CD4-positive, alpha-beta memory T cell (primary cell): ENCODE data around the gene COL28A1. TPM values are rescaled to one million over a fixed set of nuclear protein-coding genes. Genes with fewer than 3 reads are reported as not detected.

Experiments used
- CTCF ChIA-PET: fragments of 350-600 bp; sonication (Branson Sonifier 250); formaldehyde crosslinking; loops from one replicate; lab custom pipeline; 2021; ENCODE audit warnings: inconsistent platforms; ENCODE audit not compliant: partially characterized antibody; lab: Charles Lee
- POLR2A ChIA-PET: fragments of 350-600 bp; sonication (Branson Sonifier 250); formaldehyde crosslinking; loops from one replicate; lab custom pipeline; 2021; ENCODE audit not compliant: partially characterized antibody; lab: Charles Lee
- DNase-seq, 5 donors: peaks; one replicate each; pipeline versions ENCODE4 v3.0.0 to v3.0.0-alpha.2; 2020 to 2022; ENCODE audit warnings: mixed read lengths in 1 of 5
- H3K27ac ChIP-seq: one replicate; pipeline ENCODE4 v1.7.0; 2013; ENCODE audit warnings: low read depth, low read length
- H3K27me3 ChIP-seq: 2 replicates; pipeline ENCODE4 v1.7.0; 2013; ENCODE audit warnings: mild to moderate bottlenecking, low read length, moderate library complexity; ENCODE audit not compliant: insufficient read depth
- H3K36me3 ChIP-seq: 2 replicates; pipeline ENCODE4 v1.7.0; 2013; ENCODE audit warnings: mild to moderate bottlenecking, low read length, moderate library complexity; ENCODE audit not compliant: insufficient read depth
- H3K4me1 ChIP-seq: 2 replicates; pipeline ENCODE4 v1.7.0; 2013; ENCODE audit warnings: mild to moderate bottlenecking, low read length, moderate library complexity; ENCODE audit not compliant: insufficient read depth
- H3K4me3 ChIP-seq, 2 donors: one replicate each; pipeline ENCODE4 v1.7.0; 2013; ENCODE audit warnings: low read length in 2 of 2, mild to moderate bottlenecking in 1 of 2
- H3K9me3 ChIP-seq, 2 donors: one replicate each; pipeline ENCODE4 v1.7.0; 2013; ENCODE audit warnings: low read length in 2 of 2, control low read depth in 1 of 2; ENCODE audit not compliant: control insufficient read depth in 1 of 2
- H3K27ac Mint-ChIP-seq, 7 donors: one replicate each; pipeline ENCODE4 v1.8.0; 2020 to 2021; ENCODE audit warnings: mixed read lengths in 7 of 7, mild to moderate bottlenecking in 6 of 7, inconsistent platforms in 3 of 7, moderate library complexity in 3 of 7
- H3K27me3 Mint-ChIP-seq, 2 donors: one replicate each; pipeline ENCODE4 v1.8.0; 2020 to 2021; ENCODE audit warnings: mixed read lengths in 2 of 2
- H3K36me3 Mint-ChIP-seq, 2 donors: one replicate each; pipeline ENCODE4 v1.8.0; 2020 to 2021; ENCODE audit warnings: mixed read lengths in 2 of 2, inconsistent platforms in 1 of 2, mild to moderate bottlenecking in 1 of 2
- H3K4me1 Mint-ChIP-seq, 4 donors: one replicate each; pipeline ENCODE4 v1.8.0; 2020 to 2021; ENCODE audit warnings: mixed read lengths in 4 of 4, mild to moderate bottlenecking in 1 of 4
- H3K4me3 Mint-ChIP-seq, 8 donors: one replicate each; pipeline ENCODE4 v1.8.0; 2020 to 2021; ENCODE audit warnings: mixed read lengths in 8 of 8, mild to moderate bottlenecking in 7 of 8, moderate library complexity in 6 of 8, inconsistent platforms in 3 of 8
- H3K9me3 Mint-ChIP-seq, 8 donors: one replicate each; pipeline ENCODE4 v1.8.0; 2020 to 2021; ENCODE audit warnings: mixed read lengths in 8 of 8, mild to moderate bottlenecking in 5 of 8, inconsistent platforms in 3 of 8, moderate library complexity in 1 of 8
- intact Hi-C: fragments of 100-400 bp; cut with micrococcal nuclease; formaldehyde crosslinking; loops from one replicate; pipeline ENCODE4 v1.15.1; 2023
- polyA plus RNA-seq, 2 donors: library from polyadenylated mRNA; unstranded; fragments of 300-500 nt; fragmentation: Illumina TruSeq; gene quantifications; one replicate each; pipeline ENCODE4 v1.2.3, GENCODE V29; 2021
- total RNA-seq, 2 experiments: library from RNA; stranded (reverse); gene quantifications; one replicate each; pipeline ENCODE4 v1.2.3, GENCODE V29; 2021

Gene COL28A1
- total and polyA plus RNA-seq, 4 experiments from 2014 or later = 0.15 to 0.19 TPM; not detected in 2

DNA sequence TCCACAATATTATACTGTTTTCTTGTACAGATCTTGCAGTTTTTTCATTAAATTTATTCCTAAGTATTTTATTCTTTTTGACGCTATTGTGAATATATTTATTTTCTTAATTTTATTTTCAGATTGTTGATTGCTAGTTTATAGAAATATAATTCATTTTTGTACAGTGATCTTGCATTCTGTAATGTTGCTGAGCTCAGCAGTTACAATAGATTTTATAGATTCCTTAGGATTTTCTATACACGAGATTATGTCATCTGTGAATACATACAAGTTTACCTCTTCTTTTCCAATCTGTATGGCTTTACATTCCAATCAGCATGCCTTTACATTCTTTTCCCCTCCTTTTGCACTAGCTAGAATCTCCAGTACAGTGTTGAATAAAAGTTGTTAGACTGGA lies 223.3 kb downstream of the COL28A1 start:
- Histone ChIP-seq H3K36me3 (no peaks in the 10 kb centered on the region), H3K27me3 (no peaks in the 10 kb centered on the region), H3K27ac (no peak overlapping the region), H3K9me3 (no peaks in the 10 kb centered on the region), H3K4me3 (no peak overlapping the region), H3K4me1 (no peaks in the 10 kb centered on the region)
- DNase-seq = no peak
- Mint-ChIP-seq H3K36me3 (no peaks in the 10 kb centered on the region), H3K4me3 (no peak overlapping the region), H3K27me3 (peaks cover 0 to 4% of the 10 kb centered on the region in 2 donors), H3K9me3 (peaks cover 0 to 4% (median 0%) of the 10 kb centered on the region in 8 donors), H3K27ac (no peak overlapping the region), H3K4me1 (no peaks in the 10 kb centered on the region)
- intact Hi-C loops = no loop called here
- CTCF ChIA-PET = interaction anchor here (1.2 kb wide), 1 partner anchor 8 kb away, joined by 3 read pairs; no protein-coding TSS in a partner anchor
- POLR2A ChIA-PET = no interaction called here

DNA sequence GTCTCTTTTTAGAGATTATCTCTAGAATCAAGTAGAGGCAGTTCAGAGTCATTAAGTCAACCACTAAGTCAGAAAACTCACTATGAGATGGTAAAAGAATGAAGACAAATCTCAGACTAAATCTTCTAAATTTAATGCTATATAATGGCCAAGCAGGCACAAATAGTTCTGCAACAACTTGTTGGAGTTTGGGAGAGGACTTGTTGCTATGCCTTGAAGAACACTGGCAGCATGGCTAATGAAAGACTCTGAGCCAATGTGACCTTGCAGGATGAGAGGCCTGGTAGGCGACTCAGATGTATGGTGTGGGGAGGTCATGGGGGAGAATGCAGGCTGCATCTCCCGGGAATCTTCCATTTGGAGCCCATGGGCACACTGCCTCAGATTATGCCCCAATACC lies 224.7 kb downstream of the COL28A1 start:
- Histone ChIP-seq H3K27ac (no peak overlapping the region), H3K4me3 (no peak overlapping the region), H3K36me3 (no peaks in the 10 kb centered on the region), H3K27me3 (no peaks in the 10 kb centered on the region), H3K9me3 (no peaks in the 10 kb centered on the region), H3K4me1 (no peaks in the 10 kb centered on the region)
- Mint-ChIP-seq H3K27ac (no peak overlapping the region), H3K9me3 (peaks cover 0 to 4% (median 0%) of the 10 kb centered on the region in 8 donors), H3K27me3 (peaks cover 0 to 3% of the 10 kb centered on the region in 2 donors), H3K4me3 (no peak overlapping the region), H3K4me1 (no peaks in the 10 kb centered on the region), H3K36me3 (no peaks in the 10 kb centered on the region)
- ChIA-PET CTCF (interaction anchor here (1.2 kb wide), 1 partner anchor 9 kb away, joined by 3 read pairs; no protein-coding TSS in a partner anchor), POLR2A (no interaction called here)
- intact Hi-C loops = no loop called here
- no peak for DNase-seq

DNA sequence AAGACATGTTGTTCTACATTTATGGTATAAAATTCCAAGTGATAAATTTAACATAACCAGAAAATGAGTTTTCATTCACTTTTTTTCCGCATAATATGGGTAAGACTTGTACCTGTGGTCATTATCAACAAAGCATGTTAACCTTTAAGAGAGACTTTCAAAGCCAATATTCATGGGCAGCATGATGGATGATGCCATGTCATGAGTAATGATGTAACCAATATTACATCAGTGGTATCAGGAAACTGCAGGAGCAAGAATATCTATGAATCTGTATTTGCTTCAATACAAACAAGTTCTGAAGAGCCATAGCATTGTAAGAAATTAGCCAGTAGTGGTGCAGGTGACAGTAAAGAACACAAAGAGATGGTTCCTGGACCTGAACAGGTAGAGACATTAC lies 226.5 kb downstream of the COL28A1 start:
- Histone ChIP-seq H3K4me1 (no peaks in the 10 kb centered on the region), H3K4me3 (no peak overlapping the region), H3K36me3 (no peaks in the 10 kb centered on the region), H3K9me3 (no peaks in the 10 kb centered on the region), H3K27me3 (no peaks in the 10 kb centered on the region), H3K27ac (no peak overlapping the region)
- intact Hi-C loops = no loop called here
- Mint-ChIP-seq H3K9me3 (peaks cover 0 to 4% (median 0%) of the 10 kb centered on the region in 8 donors), H3K4me3 (no peak overlapping the region), H3K4me1 (no peaks in the 10 kb centered on the region), H3K36me3 (no peaks in the 10 kb centered on the region), H3K27ac (no peak overlapping the region), H3K27me3 (peaks cover 0 to 4% of the 10 kb centered on the region in 2 donors)
- ChIA-PET CTCF (no interaction called here), POLR2A (no interaction called here)
- DNase-seq = no peak

Other genes with a start within 250 kb of the COL28A1 start
- gene MIOS, start 31.0 kb upstream of the COL28A1 start, total RNA-seq = 10 to 100 TPM; 22.9 to 25.1 TPM
- gene MIOS, start 31.0 kb upstream of the COL28A1 start, polyA plus RNA-seq = 10 to 100 TPM; 15.5 to 16.4 TPM
- 10 to 100 TPM; 23.5 to 25.1 TPM for gene UMAD1, start 104.9 kb upstream of the COL28A1 start, total RNA-seq
- 10 to 100 TPM; 30.0 to 36.7 TPM for gene UMAD1, start 104.9 kb upstream of the COL28A1 start, polyA plus RNA-seq
- gene RPA3, start 182.7 kb upstream of the COL28A1 start, total RNA-seq = 10 to 100 TPM; 31.2 to 35.5 TPM
- 10 to 100 TPM; 91.7 to 96.6 TPM for gene RPA3, start 182.7 kb upstream of the COL28A1 start, polyA plus RNA-seq